ENCODE results near the gene CDK16. TPM values are rescaled to one million over a fixed set of nuclear protein-coding genes. Genes with fewer than 3 reads are reported as not detected.

CDK16 gene
- total and polyA plus RNA-seq, 2 experiments from 2014 or later = 391 to 481 TPM

- TF ChIP-seq, protein P1, sequence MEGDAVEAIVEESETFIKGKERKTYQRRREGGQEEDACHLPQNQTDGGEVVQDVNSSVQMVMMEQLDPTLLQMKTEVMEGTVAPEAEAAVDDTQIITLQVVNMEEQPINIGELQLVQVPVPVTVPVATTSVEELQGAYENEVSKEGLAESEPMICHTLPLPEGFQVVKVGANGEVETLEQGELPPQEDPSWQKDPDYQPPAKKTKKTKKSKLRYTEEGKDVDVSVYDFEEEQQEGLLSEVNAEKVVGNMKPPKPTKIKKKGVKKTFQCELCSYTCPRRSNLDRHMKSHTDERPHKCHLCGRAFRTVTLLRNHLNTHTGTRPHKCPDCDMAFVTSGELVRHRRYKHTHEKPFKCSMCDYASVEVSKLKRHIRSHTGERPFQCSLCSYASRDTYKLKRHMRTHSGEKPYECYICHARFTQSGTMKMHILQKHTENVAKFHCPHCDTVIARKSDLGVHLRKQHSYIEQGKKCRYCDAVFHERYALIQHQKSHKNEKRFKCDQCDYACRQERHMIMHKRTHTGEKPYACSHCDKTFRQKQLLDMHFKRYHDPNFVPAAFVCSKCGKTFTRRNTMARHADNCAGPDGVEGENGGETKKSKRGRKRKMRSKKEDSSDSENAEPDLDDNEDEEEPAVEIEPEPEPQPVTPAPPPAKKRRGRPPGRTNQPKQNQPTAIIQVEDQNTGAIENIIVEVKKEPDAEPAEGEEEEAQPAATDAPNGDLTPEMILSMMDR (IDR thresholded peaks at IDR 0.05; ENCODE audit: low read depth, low read length) = no peak
Observed at GRCh38 chrX:47221756-47222155, 3.3 kb downstream of the CDK16 start.

DNA sequence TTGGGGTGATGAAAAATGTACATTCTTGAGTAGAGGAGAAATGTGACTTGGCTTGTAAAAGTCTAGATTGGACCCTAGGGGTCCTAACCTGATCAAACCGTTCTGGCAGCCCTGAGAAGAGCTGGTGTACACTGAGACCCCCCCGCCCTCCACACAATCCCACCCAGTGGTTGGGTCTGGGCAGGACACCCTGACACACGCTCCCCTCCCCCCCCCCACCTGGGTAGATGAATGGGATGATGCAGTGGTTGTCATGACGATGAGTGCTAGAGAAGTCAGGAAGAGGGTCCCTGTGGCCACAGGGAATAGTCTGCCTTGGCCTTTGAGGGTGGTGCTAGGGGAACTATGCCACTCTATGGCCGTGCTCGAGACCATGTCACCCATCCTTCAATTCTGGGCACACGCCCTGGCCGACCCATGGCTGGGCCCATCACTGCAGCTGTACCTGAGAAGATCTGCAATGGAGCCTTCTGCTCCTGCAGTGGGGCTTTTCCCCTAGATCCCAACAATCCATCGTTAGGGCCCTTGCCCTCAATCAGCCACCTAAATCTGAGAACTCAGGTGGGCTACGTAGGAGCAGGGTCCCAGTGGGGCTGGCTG, 4.4 kb downstream of the CDK16 start:
- H3K4me1 ChIP-seq (ENCODE audit: low read depth) = peaks cover 11% of the 10 kb centered on the region
- no peak for DNase-seq (ENCODE audit: low read depth in 1 of 2, low spot score in 1 of 2)
- no peak overlapping the region for H3K4me3 ChIP-seq
- H3K9me3 ChIP-seq (ENCODE audit: low read depth) = no peaks in the 10 kb centered on the region
- H3K27me3 ChIP-seq = no peaks in the 10 kb centered on the region
- H3K27ac ChIP-seq = no peak overlapping the region
- TF ChIP-seq, protein P1 (IDR thresholded peaks at IDR 0.05; ENCODE audit: low read depth, low read length) = no peak
- peaks cover 42% of the 10 kb centered on the region for H3K36me3 ChIP-seq

More at GRCh38 chrX:47221756-47222155, 3.3 kb downstream of the CDK16 start:
- no peak for DNase-seq (ENCODE audit: low read depth in 1 of 2, low spot score in 1 of 2)
- no peaks in the 10 kb centered on the region for H3K27me3 ChIP-seq
- no peak overlapping the region for H3K27ac ChIP-seq
- H3K9me3 ChIP-seq (ENCODE audit: low read depth) = no peaks in the 10 kb centered on the region
- H3K4me1 ChIP-seq (ENCODE audit: low read depth) = peaks cover 11% of the 10 kb centered on the region
- H3K4me3 ChIP-seq = no peak overlapping the region
- H3K36me3 ChIP-seq = peaks cover 31% of the 10 kb centered on the region

DNA sequence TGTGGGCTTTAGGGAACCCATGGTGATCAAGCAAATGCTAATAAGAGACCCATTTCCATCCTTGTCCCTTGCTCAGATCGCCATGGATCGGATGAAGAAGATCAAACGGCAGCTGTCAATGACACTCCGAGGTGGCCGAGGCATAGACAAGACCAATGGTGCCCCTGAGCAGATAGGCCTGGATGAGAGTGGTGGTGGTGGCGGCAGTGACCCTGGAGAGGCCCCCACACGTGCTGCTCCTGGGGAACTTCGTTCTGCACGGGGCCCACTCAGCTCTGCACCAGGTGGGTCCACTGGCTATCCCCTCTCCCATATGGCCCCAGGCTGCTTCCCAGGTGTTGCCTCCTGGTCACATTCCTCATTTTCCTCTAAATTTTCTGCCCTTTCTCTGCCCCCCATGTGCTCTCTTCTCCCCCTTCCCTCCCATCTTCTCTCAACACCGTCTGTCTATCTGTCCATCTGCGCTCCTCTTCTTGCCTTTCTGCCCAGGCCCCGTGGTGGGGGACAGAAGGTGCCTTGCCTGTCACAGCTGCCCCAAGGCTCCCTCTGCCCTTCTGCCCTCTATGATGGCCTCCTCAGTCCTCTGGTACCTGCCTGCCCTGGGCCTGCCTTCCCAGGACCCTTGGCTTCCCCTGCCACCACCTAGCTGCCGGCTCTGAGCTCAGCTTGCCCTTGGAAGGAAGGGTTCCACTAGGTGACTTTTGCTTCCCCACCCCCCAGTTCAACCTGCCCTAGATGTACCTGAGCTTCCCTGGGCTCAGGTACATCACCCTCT, 5.2 kb downstream of the CDK16 start:
- peaks cover 50% of the 10 kb centered on the region for H3K36me3 ChIP-seq
- TF ChIP-seq, protein P1 (IDR thresholded peaks at IDR 0.05; ENCODE audit: low read depth, low read length) = no peak
- H3K9me3 ChIP-seq (ENCODE audit: low read depth) = no peaks in the 10 kb centered on the region
- H3K27ac ChIP-seq = no peak overlapping the region
- no peak for DNase-seq (ENCODE audit: low read depth in 1 of 2, low spot score in 1 of 2)
- peaks cover 11% of the 10 kb centered on the region for H3K4me1 ChIP-seq (ENCODE audit: low read depth)
- H3K4me3 ChIP-seq = no peak overlapping the region
- no peaks in the 10 kb centered on the region for H3K27me3 ChIP-seq

GRCh38 chrX:47224266-47224895, 5.9 kb downstream of the CDK16 start:
- H3K36me3 ChIP-seq = peaks cover 53% of the 10 kb centered on the region

DNA sequence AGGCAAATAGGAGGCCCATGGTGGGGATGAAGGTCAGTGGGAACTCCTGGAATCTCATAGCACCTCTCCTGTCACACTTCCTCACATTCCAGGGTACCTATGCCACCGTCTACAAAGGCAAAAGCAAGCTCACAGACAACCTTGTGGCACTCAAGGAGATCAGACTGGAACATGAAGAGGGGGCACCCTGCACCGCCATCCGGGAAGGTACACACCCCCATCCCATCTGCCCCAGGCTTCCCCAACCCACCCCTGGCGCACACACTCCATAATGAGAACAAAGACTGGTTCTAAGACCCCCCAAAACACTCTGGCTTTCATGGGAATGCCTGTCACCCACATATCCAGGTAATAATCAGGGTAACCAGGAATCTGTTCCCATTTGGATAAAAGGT, 6.4 kb downstream of the CDK16 start:
- DNase-seq (ENCODE audit: low read depth in 1 of 2, low spot score in 1 of 2) = no peak
- H3K36me3 ChIP-seq = peaks cover 53% of the 10 kb centered on the region
- no peaks in the 10 kb centered on the region for H3K27me3 ChIP-seq
- H3K27ac ChIP-seq = no peak overlapping the region
- TF ChIP-seq, protein P1 (IDR thresholded peaks at IDR 0.05; ENCODE audit: low read depth, low read length) = no peak
- no peaks in the 10 kb centered on the region for H3K9me3 ChIP-seq (ENCODE audit: low read depth)
- H3K4me3 ChIP-seq = no peak overlapping the region
- H3K4me1 ChIP-seq (ENCODE audit: low read depth) = peaks cover 10% of the 10 kb centered on the region

More at GRCh38 chrX:47224266-47224895, 5.9 kb downstream of the CDK16 start:
- TF ChIP-seq, protein P1 (IDR thresholded peaks at IDR 0.05; ENCODE audit: low read depth, low read length) = no peak
- Histone ChIP-seq H3K9me3 (ENCODE audit: low read depth) (no peaks in the 10 kb centered on the region), H3K4me3 (no peak overlapping the region), H3K27ac (no peak overlapping the region), H3K27me3 (no peaks in the 10 kb centered on the region), H3K4me1 (ENCODE audit: low read depth) (peaks cover 11% of the 10 kb centered on the region)
- DNase-seq (ENCODE audit: low read depth in 1 of 2, low spot score in 1 of 2) = no peak
